ENCODE results near the gene LRP1.

DNA sequence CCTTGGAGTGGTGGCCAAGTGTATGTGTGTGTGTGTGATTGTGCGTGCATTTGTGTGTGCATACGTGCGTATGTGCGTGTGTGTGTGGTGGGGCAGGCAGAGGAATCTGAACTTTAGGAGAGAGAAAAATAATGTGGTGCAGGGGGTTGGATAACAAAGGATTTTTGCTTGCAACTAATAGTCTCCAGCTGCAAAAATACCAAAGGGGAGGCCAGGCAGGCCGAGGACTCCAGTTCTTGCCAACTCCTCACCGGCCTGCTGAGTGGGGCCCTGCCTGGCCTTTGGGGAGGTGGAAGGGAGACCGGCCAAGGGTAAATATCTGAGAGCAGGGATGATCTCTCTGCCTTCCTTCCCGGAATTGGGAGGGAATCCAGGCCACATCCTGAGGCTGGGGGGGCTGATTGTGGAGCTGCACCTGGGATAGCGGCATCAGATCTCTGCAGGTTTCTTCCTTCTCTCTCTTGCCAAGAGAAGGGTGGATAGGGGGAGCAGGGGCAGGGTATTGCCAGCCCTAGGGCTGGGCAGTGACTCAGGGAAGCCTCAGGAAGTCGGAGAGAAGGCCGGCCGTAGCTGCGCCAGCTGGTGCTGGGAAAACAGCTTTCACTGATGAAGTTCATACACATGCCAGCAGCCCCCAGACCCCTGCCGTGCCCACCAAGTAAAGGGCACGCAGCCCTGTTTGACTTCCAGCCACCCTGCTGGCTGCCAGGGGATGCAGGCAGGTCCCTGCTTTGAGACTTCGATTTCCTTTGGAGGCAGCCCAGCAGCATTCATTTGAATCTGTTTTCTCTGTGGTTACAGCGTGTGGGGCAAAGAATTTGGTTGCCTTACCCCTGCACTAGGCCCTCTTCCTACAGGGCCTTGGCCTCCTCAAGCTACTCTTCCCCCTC lies 23.7 kb downstream of the LRP1 start:
- TF ChIP-seq ELF4 (IDR thresholded peaks at IDR 0.05) (no peak), HDGF (IDR thresholded peaks at IDR 0.05; ENCODE audit: borderline replicate concordance) (no peak), TARDBP (IDR thresholded peaks at IDR 0.05) (no peak), SP1 (IDR thresholded peaks at IDR 0.05) (no peak), FOXK2 (IDR thresholded peaks at IDR 0.05) (no peak), LEF1 (IDR thresholded peaks at IDR 0.05; ENCODE audit: borderline replicate concordance) (no peak), SUZ12 (IDR thresholded peaks at IDR 0.05) (no peak), FOXM1 (IDR thresholded peaks at IDR 0.05; ENCODE audit: borderline replicate concordance) (no peak), ZNF384 (IDR thresholded peaks at IDR 0.05) (no peak), BHLHE40 (IDR thresholded peaks at IDR 0.05; ENCODE audit: borderline replicate concordance) (no peak), CTBP1 (IDR thresholded peaks at IDR 0.05; ENCODE audit: borderline replicate concordance) (no peak)
- TF ChIP-seq, protein P1, sequence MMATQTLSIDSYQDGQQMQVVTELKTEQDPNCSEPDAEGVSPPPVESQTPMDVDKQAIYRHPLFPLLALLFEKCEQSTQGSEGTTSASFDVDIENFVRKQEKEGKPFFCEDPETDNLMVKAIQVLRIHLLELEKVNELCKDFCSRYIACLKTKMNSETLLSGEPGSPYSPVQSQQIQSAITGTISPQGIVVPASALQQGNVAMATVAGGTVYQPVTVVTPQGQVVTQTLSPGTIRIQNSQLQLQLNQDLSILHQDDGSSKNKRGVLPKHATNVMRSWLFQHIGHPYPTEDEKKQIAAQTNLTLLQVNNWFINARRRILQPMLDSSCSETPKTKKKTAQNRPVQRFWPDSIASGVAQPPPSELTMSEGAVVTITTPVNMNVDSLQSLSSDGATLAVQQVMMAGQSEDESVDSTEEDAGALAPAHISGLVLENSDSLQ (IDR thresholded peaks at IDR 0.05): no peak

Data from HEK293T (cell line).